Activated CD4-positive, CD25-positive, alpha-beta regulatory T cell (primary cell): Measurements from ENCODE around the gene MIPOL1.

Experiments used
- DNase-seq, 4 experiments: peaks; one replicate each; lab custom pipeline; 2025; lab: John Stamatoyannopoulos, UW

Gene MIPOL1

DNA sequence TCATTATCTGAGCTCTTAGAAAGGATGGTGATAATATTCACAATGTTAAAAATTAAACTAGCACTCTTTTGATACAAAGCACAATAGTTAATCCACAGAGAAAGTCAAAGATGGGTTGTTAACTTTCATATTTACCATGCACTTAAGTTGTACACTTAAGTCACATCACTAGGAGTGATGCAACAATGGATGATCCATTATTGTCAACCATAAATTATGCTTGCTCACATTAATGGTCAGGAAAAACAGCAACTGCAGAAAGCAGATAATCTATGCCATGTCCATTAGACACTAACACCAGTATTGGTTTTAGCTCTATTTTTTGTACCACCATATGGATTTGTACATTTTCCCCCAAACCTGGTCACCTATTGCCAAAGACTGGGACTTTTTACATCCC, 201.8 kb downstream of the MIPOL1 start:
- DNase-seq, result no peak

GRCh38 chr14:37401093-37401492, 203.4 kb downstream of the MIPOL1 start:
- no peak for DNase-seq

- no peak for DNase-seq
Observed at GRCh38 chr14:37403626-37404025, 205.9 kb downstream of the MIPOL1 start.

DNA sequence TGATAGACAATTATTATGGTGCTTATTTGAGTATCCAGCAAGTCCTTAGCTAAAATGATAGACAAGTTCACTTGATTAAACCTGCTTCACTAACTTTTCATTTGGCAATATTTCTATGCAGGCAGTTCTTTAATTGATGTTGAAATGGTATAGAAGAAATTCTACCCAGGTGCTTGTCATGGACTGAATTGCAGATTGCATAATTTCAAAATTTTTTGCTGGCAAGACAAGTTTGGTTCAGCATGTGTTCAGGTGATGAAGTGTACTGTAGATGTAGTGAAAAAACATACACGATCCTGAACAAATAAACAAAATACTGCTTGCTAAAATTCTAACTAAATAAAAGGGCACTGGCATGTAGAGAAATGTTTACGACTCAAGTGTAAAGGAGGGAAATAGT, 208.4 kb downstream of the MIPOL1 start:
- DNase-seq, result no peak

GRCh38 chr14:37411079-37411735, 213.5 kb downstream of the MIPOL1 start:
- DNase-seq, result no peak

- DNase-seq, result no peak
Observed at GRCh38 chr14:37413050-37413449, 215.3 kb downstream of the MIPOL1 start.

DNA sequence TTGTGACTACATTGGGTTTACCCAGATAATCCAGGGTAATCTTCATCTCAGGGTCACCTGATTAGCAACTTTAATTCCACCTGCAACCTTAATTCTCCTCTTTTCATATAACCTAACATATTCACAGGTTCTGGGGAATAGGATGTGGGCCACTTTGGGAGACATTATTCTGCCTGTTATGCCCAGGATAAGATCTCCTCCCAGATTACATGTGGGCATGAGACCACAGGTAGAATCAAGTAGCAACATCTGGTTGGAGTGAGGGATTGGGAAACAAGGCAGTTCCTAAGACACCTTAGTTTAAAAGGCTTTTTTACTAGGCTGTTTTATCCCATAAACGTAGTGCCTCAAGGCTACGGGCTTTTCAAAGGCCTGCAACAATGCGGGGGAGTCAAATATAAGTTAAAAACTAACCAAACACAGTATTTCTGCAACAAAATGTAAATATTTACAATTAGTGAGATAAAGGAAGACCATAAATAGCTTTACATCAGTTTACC, 215.8 kb downstream of the MIPOL1 start:
- DNase-seq, result no peak

DNA sequence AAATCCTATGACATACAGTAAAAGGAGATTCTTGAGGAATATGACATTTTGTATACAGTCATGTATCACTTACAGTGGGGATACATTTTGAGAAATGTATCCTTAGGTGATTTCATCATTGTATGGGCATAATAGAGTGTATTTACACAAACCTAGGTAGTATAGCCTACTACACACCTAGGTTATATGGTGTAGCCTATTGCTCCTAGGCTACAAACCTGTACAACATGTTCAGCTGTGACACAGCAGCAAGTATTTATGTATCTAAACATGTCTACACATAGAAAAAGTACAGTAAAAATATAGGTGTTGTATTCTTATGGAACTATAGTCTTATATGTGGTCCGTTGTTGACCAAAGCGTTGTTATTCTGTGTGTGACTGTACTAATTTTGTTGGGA, 218.5 kb downstream of the MIPOL1 start:
- no peak for DNase-seq

DNA sequence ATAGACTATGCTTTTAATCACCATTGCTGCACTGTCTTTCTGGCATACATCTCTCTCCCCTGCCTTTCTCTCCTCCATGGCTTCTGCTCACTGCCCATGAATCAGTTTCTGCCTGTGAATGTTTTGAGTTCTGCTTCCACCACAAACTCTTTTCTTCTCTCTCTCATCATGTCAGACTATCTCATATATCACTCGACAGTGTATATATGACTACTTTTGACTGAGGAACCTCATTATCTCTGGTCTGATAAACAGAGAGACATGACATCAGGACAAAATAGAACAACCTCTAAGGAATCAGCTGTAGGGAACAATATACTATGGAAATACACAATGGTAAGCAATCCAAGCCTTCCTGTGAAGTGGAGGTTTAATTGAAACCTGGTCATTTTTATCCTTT, 219.4 kb downstream of the MIPOL1 start:
- DNase-seq, result no peak

GRCh38 chr14:37417833-37418232, 220.1 kb downstream of the MIPOL1 start:
- no peak for DNase-seq

- DNase-seq, result no peak
Observed at GRCh38 chr14:37420622-37421021, 222.9 kb downstream of the MIPOL1 start.

- no peak for DNase-seq
Observed at GRCh38 chr14:37422319-37422718, 224.6 kb downstream of the MIPOL1 start.

- DNase-seq, result no peak
Observed at GRCh38 chr14:37422748-37423147, 225.0 kb downstream of the MIPOL1 start.

GRCh38 chr14:37428954-37429353, 231.2 kb downstream of the MIPOL1 start:
- DNase-seq, result no peak

- DNase-seq, result no peak
Observed at GRCh38 chr14:37429618-37430017, 231.9 kb downstream of the MIPOL1 start.

- DNase-seq, result no peak
Observed at GRCh38 chr14:37434867-37435266, 237.1 kb downstream of the MIPOL1 start.

GRCh38 chr14:37436519-37436918, 238.8 kb downstream of the MIPOL1 start:
- DNase-seq, result no peak

GRCh38 chr14:37437490-37437889, 239.8 kb downstream of the MIPOL1 start:
- no peak for DNase-seq

- no peak for DNase-seq
Observed at GRCh38 chr14:37438444-37438843, 240.7 kb downstream of the MIPOL1 start.

DNA sequence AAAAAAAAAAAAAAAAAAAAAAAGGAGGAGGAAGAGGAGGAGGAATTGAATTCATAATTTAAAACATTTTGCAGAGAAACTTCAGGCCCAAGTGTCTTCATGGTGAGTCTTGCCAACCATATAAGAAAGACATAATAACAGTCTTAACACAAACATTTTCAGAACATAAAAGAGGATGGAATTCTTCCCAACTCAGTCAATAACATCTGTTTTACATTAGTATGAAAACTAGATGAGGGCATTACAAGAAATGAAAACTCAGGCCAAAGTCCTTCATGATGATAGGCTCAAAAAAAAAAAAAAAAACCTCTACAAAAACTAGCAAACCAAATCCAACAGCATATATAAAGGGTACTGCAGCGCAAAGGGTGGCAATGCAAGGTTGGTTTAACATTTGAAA, 245.7 kb downstream of the MIPOL1 start:
- no peak for DNase-seq

GRCh38 chr14:37447883-37448391, 250.2 kb downstream of the MIPOL1 start:
- no peak for DNase-seq

DNA sequence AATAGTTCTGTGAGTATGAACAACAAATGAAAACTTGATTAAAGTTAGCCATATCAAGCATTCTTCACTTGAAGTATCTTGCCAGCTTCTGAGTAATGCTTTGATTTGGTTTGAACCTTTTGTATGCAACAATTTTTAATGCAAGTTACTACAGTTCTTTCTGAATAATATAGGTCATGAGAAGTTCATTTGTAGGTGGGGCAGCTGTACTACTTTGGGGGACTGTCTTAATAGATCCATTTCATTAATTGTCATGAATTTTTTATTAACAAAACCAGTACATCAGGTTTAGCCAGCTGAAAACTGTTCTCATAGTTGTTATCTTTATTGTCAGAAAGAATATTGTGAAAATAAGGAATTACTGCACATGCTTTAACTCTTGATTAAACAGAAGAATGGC, 254.6 kb downstream of the MIPOL1 start:
- no peak for DNase-seq

- no peak for DNase-seq
Observed at GRCh38 chr14:37453985-37454384, 256.2 kb downstream of the MIPOL1 start.

- DNase-seq, result no peak
Observed at GRCh38 chr14:37457334-37457733, 259.6 kb downstream of the MIPOL1 start.
